ENCODE data around the gene SNORC. TPM values are rescaled to one million over a fixed set of nuclear protein-coding genes. Genes with fewer than 3 reads are reported as not detected.
A peak's percentile ranks its signal among the peaks of the same experiment; 100 is the strongest.

SNORC gene
- total RNA-seq, 4 donors from 2014 or later = 2.5 to 27.2 (median 14.1) TPM

GRCh38 chr2:232896720-232897597, 26.9 kb downstream of the SNORC start:
- H3K4me3 ChIP-seq (ENCODE audit: low read depth, poor library complexity, severe bottlenecking) = no peak overlapping the region
- intact Hi-C loops (cut with DNase I; ENCODE audit: low total_unique reads) = no loop called here
- TF ChIP-seq POLR2A (IDR thresholded peaks at IDR 0.05) = no peak
- TF ChIP-seq CTCF (IDR thresholded peaks at IDR 0.05) = no peak
- WGBS, 2 donors = 88 to 91% methylated on average over 8 to 9 of the region's 9 CpGs
- DNase-seq (ENCODE audit: low spot score in 2 of 2) = no peak

GRCh38 chr2:232897598-232898408, 27.7 kb downstream of the SNORC start:
- no peak for TF ChIP-seq POLR2A (IDR thresholded peaks at IDR 0.05)
- TF ChIP-seq CTCF (IDR thresholded peaks at IDR 0.05) = no peak
- H3K4me3 ChIP-seq (ENCODE audit: low read depth, poor library complexity, severe bottlenecking) = no peak overlapping the region
- peak in 1 of 2 donors; percentile 53 for DNase-seq (ENCODE audit: low spot score in 2 of 2)
- 90 to 91% methylated on average over 23 to 24 of the region's 24 CpGs for WGBS, 2 donors
- intact Hi-C loops (cut with DNase I; ENCODE audit: low total_unique reads) = no loop called here

GRCh38 chr2:232898592-232899543, 28.8 kb downstream of the SNORC start:
- intact Hi-C loops (cut with DNase I; ENCODE audit: low total_unique reads) = no loop called here
- WGBS, 2 donors = 73 to 76% methylated on average over 18 of the region's 18 CpGs
- DNase-seq (ENCODE audit: low spot score in 2 of 2) = peak in 1 of 2 donors; percentile 34

GRCh38 chr2:232900811-232901735, 31.0 kb downstream of the SNORC start:
- 77 to 81% methylated on average over 43 of the region's 43 CpGs for WGBS, 2 donors
- intact Hi-C loops (cut with DNase I; ENCODE audit: low total_unique reads) = no loop called here
- no peak for TF ChIP-seq POLR2A (IDR thresholded peaks at IDR 0.05)
- no peak for TF ChIP-seq CTCF (IDR thresholded peaks at IDR 0.05)
- peak in 1 of 2 donors; percentile 53 for DNase-seq (ENCODE audit: low spot score in 2 of 2)
- H3K4me3 ChIP-seq (ENCODE audit: low read depth, poor library complexity, severe bottlenecking) = no peak overlapping the region

More at GRCh38 chr2:232898592-232899543, 28.8 kb downstream of the SNORC start:
- no peak for TF ChIP-seq CTCF (IDR thresholded peaks at IDR 0.05)
- H3K4me3 ChIP-seq (ENCODE audit: low read depth, poor library complexity, severe bottlenecking) = no peak overlapping the region

All from lower leg skin (tissue), 4 donors.